Activated T-cell treated with anti-CD3 and anti-CD28 coated beads, Interleukin-2, amount 50 U/mL, for 24 hours (primary cell): ENCODE data around the gene RBFOX1.

Source experiments
- DNase-seq: peaks from one replicate; pipeline ENCODE4 v3.0.0-alpha.2; 2020
- H3K27ac Mint-ChIP-seq: 2 replicates; pipeline ENCODE4 v1.8.0; 2020; ENCODE audit warnings: mild to moderate bottlenecking, mixed read lengths
- H3K27me3 Mint-ChIP-seq: 2 replicates; pipeline ENCODE4 v1.8.0; 2020; ENCODE audit warnings: mixed read lengths
- H3K36me3 Mint-ChIP-seq: 2 replicates; pipeline ENCODE4 v1.8.0; 2020; ENCODE audit warnings: low read depth, mixed read lengths
- H3K4me1 Mint-ChIP-seq: 2 replicates; pipeline ENCODE4 v1.8.0; 2020; ENCODE audit warnings: low read depth, mixed read lengths
- H3K4me3 Mint-ChIP-seq: 2 replicates; pipeline ENCODE4 v1.8.0; 2020; ENCODE audit warnings: mild to moderate bottlenecking, moderate library complexity, mixed read lengths
- H3K9me3 Mint-ChIP-seq: 2 replicates; pipeline ENCODE4 v1.8.0; 2020; ENCODE audit warnings: mixed read lengths

The RBFOX1 gene

DNA sequence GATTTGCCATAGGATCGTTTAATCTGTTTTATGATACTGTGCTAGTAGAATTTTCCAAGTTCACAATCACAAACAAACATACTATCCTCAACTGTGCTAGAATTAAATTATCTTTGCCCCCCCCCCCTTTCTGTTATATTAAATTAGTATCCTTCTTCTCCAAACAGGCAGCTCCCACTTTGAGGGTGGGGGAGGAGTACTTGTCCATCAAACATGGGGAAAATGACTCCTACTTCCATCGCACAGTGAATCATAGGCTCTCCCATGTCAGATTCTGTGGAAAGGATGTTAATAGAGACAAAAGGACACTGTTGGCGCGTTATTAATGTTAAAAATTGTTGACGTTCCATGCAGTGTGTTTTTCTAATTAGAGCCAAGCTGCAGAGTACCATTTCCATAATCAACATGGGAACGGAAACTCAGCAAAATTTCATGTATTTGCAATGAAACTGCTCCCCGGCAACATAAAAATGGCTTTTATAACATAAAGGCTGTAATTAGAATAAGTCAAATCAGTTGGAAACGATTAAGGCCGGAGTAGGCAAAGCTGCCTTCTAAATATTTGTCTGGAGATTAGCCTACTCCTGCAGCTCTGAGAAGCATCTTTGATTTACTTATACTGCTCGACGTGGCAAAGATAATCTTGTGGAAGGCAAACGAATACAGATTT, 104.6 kb downstream of the RBFOX1 start:
- no peaks in the 10 kb centered on the region for H3K4me1 Mint-ChIP-seq
- H3K9me3 Mint-ChIP-seq: peaks cover 11% of the 10 kb centered on the region

GRCh38 chr16:7437843-7438242, 105.2 kb downstream of the RBFOX1 start:
- no peak for DNase-seq
- Mint-ChIP-seq H3K27ac (no peak overlapping the region), H3K9me3 (peaks cover 11% of the 10 kb centered on the region), H3K27me3 (no peaks in the 10 kb centered on the region), H3K36me3 (no peaks in the 10 kb centered on the region), H3K4me3 (no peak overlapping the region), H3K4me1 (no peaks in the 10 kb centered on the region)

More for the DNA sequence above, 104.6 kb downstream of the RBFOX1 start:
- DNase-seq: no peak
- H3K27me3 Mint-ChIP-seq: no peaks in the 10 kb centered on the region
- H3K27ac Mint-ChIP-seq: no peak overlapping the region
- no peak overlapping the region for H3K4me3 Mint-ChIP-seq
- no peaks in the 10 kb centered on the region for H3K36me3 Mint-ChIP-seq

DNA sequence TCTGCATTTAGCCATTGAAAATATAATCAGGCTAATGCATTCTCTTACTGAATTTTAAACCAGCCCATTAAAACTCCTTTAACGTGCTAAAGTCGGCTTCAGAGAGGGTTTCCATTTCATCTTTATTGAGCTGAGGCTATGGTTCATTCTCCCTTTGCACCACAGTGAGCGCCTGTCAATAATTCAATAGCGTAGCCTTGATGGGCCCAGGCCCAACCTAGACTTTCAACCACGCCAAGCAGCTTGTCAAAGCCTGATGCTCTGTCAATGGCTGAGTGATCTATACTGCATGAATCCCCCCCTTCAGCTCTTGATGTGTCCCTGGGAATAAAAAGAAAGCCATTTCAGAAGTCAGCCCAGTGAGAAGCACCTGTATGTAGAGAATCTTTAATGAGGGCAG, 106.0 kb downstream of the RBFOX1 start:
- Mint-ChIP-seq H3K4me3 (no peak overlapping the region), H3K36me3 (no peaks in the 10 kb centered on the region), H3K4me1 (no peaks in the 10 kb centered on the region), H3K27ac (no peak overlapping the region), H3K27me3 (no peaks in the 10 kb centered on the region), H3K9me3 (peaks cover 8% of the 10 kb centered on the region)
- no peak for DNase-seq

- no peak for DNase-seq
- H3K9me3 Mint-ChIP-seq: peaks cover 4% of the 10 kb centered on the region
- H3K27ac Mint-ChIP-seq: no peak overlapping the region
Observed at GRCh38 chr16:7439518-7439917, 106.9 kb downstream of the RBFOX1 start.

DNA sequence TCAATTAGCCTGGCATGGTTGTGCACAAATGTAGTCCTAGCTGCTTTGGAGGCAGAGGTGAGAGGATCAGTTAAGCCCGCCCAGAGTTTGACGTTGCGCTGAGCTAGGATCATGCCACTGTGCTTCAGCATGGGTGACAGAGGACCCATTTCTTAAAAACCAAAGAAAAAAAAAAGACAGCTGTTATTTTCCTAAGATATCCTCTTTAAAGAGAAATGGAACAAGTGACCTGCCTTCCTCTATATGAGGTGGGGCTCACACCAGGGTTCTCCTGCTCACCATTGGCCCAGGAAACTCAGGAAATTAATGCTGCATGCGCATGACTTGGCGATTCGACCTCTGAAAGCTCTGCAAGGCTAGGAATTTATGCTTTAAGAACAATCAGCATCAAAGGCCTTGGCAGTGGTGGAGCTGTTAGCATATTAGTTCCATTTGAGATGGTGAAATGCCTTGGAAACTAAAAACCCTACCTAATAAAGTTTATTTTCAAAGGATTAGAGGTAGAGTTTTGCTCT, 108.3 kb downstream of the RBFOX1 start:
- Mint-ChIP-seq H3K4me1 (no peaks in the 10 kb centered on the region), H3K27me3 (no peaks in the 10 kb centered on the region), H3K9me3 (peaks cover 4% of the 10 kb centered on the region), H3K27ac (no peak overlapping the region), H3K4me3 (no peak overlapping the region), H3K36me3 (no peaks in the 10 kb centered on the region)
- DNase-seq: no peak

More at GRCh38 chr16:7439518-7439917, 106.9 kb downstream of the RBFOX1 start:
- Mint-ChIP-seq H3K27me3 (no peaks in the 10 kb centered on the region), H3K36me3 (no peaks in the 10 kb centered on the region), H3K4me1 (no peaks in the 10 kb centered on the region), H3K4me3 (no peak overlapping the region)

- Mint-ChIP-seq H3K4me1 (no peaks in the 10 kb centered on the region), H3K27me3 (no peaks in the 10 kb centered on the region), H3K36me3 (no peaks in the 10 kb centered on the region), H3K27ac (no peak overlapping the region), H3K4me3 (no peak overlapping the region), H3K9me3 (peaks cover 4% of the 10 kb centered on the region)
- DNase-seq: no peak
Observed at GRCh38 chr16:7442050-7442449, 109.4 kb downstream of the RBFOX1 start.

DNA sequence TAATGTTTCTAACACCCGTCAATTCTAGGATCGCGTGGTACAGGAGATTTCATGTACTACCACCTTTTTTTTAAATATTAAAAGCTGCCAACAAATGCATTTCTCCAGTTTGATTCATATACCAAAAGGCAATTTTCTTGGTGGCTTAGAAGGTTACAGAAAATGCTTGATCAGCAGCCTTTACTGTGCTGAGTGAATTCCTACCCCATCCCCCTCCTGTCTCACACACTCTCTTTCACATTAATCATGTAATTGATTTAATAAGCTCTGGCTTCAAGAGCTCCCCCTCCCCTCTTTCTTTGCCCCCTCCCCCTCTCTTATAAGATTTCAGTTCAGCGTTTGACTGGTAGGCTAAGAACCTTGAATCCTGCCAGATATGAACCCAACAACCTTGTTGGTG, 110.5 kb downstream of the RBFOX1 start:
- no peak overlapping the region for H3K27ac Mint-ChIP-seq
- peaks cover 8% of the 10 kb centered on the region for H3K9me3 Mint-ChIP-seq
- H3K27me3 Mint-ChIP-seq: no peaks in the 10 kb centered on the region
- no peak overlapping the region for H3K4me3 Mint-ChIP-seq
- H3K36me3 Mint-ChIP-seq: no peaks in the 10 kb centered on the region
- no peaks in the 10 kb centered on the region for H3K4me1 Mint-ChIP-seq
- DNase-seq: no peak

DNA sequence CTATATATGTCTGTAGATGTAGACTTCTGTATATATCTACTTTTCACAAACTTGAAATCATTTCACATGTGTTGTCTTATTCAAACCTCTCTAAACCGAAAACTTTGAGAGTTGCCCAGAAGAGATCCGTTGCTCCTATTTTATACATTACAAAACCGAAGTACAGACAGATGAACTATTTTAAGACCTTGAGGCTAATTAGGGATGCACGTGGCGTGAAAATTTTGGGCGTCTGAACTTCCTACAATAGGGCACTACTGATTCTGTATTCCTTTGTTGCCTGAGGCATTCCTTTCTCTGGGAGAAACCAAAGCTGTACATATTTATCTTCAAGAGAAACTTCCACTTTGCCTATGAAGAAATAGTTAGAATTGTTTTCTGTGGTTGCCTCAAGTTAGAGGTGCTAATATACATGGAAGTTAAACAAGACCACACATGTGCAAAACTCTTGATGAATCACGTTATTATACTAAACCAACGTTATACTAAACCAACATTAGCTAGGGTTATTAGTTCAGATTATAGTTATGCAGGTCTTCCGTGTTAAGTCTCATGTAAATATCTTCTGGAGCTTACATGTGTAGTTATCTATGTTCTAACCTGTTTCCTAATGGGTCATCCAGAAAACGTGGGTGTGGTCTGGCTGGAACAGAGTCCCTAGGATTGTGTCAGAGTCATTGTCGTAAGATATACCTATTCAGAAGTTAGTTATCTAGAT, 111.2 kb downstream of the RBFOX1 start:
- Mint-ChIP-seq H3K9me3 (peaks cover 12% of the 10 kb centered on the region), H3K4me3 (no peak overlapping the region), H3K36me3 (no peaks in the 10 kb centered on the region), H3K27me3 (no peaks in the 10 kb centered on the region), H3K27ac (no peak overlapping the region), H3K4me1 (no peaks in the 10 kb centered on the region)
- DNase-seq: no peak

DNA sequence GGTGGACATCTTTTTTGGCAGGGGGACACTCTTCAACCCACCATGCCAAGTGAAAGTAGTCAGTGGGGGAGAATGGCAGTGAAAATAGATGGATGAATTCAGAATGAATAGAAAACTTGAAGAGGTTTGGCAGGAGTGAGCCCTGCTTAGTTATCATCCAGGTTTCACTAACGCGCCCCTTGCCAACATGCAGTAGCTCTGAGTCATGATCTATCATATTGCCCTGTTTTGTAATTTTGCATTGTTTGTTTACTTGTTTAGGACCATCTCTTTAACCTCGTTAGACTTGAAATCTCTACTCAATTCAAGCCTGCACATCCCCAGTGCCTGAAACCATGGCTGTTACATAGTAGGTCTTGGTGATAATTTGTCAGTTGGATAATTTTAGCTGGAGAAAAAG, 116.7 kb downstream of the RBFOX1 start:
- Mint-ChIP-seq H3K4me3 (no peak overlapping the region), H3K36me3 (no peaks in the 10 kb centered on the region), H3K27me3 (no peaks in the 10 kb centered on the region), H3K9me3 (peaks cover 33% of the 10 kb centered on the region), H3K27ac (no peak overlapping the region), H3K4me1 (no peaks in the 10 kb centered on the region)
- DNase-seq: no peak

DNA sequence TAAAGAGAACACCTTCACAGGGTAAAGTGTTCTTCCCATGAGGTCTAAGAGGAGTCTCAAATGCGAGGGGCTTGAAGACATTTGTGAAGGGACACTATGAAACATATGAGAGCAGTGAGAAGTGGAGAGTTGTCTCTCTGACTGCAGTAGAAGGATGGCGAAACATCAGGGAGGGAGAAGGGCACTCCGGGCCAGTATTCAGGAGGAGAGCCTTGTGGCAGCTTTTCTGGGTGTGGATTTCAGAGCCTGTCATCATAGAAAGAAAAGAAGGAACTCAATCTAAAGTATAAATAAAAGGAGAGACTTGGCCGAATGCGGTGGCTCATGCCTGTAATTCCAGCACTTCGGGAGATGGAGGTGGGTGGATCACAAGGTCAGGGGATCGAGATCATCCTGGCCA, 117.2 kb downstream of the RBFOX1 start:
- H3K27me3 Mint-ChIP-seq: no peaks in the 10 kb centered on the region
- peaks cover 37% of the 10 kb centered on the region for H3K9me3 Mint-ChIP-seq
- no peaks in the 10 kb centered on the region for H3K36me3 Mint-ChIP-seq
- H3K27ac Mint-ChIP-seq: no peak overlapping the region
- DNase-seq: no peak
- no peaks in the 10 kb centered on the region for H3K4me1 Mint-ChIP-seq
- no peak overlapping the region for H3K4me3 Mint-ChIP-seq

- Mint-ChIP-seq H3K36me3 (no peaks in the 10 kb centered on the region), H3K4me3 (no peak overlapping the region), H3K27ac (no peak overlapping the region), H3K27me3 (no peaks in the 10 kb centered on the region), H3K4me1 (no peaks in the 10 kb centered on the region), H3K9me3 (peaks cover 37% of the 10 kb centered on the region)
- no peak for DNase-seq
Observed at GRCh38 chr16:7450440-7450839, 117.8 kb downstream of the RBFOX1 start.

DNA sequence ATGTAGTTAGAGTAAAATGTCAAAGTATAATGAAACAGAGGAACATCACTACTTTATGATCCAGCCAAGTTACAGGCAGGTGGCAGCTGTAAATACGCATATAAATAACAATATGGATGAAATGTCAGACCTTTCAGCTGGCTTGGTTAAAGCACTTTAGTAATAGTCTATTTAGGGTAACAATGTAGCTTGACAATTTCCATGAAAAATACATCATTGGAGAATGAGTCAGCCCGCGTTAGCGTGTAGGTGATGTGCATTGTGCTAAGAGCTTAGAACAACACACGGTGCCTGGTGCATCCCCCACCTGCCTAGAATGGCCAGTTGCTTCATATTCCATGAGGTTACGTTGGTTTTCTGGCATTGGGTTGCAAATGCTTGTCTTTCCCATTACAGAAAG, 119.4 kb downstream of the RBFOX1 start:
- H3K36me3 Mint-ChIP-seq: no peaks in the 10 kb centered on the region
- DNase-seq: no peak
- no peak overlapping the region for H3K4me3 Mint-ChIP-seq
- H3K9me3 Mint-ChIP-seq: peaks cover 35% of the 10 kb centered on the region
- no peak overlapping the region for H3K27ac Mint-ChIP-seq
- no peaks in the 10 kb centered on the region for H3K27me3 Mint-ChIP-seq
- no peaks in the 10 kb centered on the region for H3K4me1 Mint-ChIP-seq

DNA sequence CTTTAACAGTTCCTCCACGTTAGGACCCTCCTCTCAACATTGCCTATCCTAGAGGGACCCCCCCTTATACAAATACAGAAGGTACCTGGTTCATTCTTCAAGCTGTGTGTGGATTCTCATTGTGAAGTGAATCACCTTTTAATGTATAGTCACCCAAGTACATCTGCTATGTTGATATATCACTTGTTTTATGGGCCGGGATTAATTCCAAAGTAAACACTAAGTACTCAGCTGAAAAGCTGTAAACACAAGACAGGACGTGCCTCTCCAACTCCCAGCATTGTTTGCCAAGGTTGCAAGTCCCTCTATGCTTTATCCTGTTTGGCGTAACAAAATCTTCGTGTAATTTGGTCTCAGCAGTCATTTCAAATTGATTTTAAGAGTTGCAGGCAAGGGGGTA, 123.6 kb downstream of the RBFOX1 start:
- Mint-ChIP-seq H3K27ac (no peak overlapping the region), H3K4me3 (no peak overlapping the region), H3K36me3 (no peaks in the 10 kb centered on the region), H3K9me3 (peaks cover 26% of the 10 kb centered on the region), H3K27me3 (no peaks in the 10 kb centered on the region), H3K4me1 (no peaks in the 10 kb centered on the region)
- DNase-seq: no peak

- H3K36me3 Mint-ChIP-seq: no peaks in the 10 kb centered on the region
- no peak overlapping the region for H3K27ac Mint-ChIP-seq
- no peaks in the 10 kb centered on the region for H3K27me3 Mint-ChIP-seq
- peaks cover 17% of the 10 kb centered on the region for H3K9me3 Mint-ChIP-seq
- H3K4me3 Mint-ChIP-seq: no peak overlapping the region
- no peak for DNase-seq
- no peaks in the 10 kb centered on the region for H3K4me1 Mint-ChIP-seq
Observed at GRCh38 chr16:7458144-7458543, 125.5 kb downstream of the RBFOX1 start.

GRCh38 chr16:7470344-7470743, 137.7 kb downstream of the RBFOX1 start:
- no peaks in the 10 kb centered on the region for H3K36me3 Mint-ChIP-seq
- peaks cover 29% of the 10 kb centered on the region for H3K9me3 Mint-ChIP-seq
- no peak for DNase-seq
- H3K4me1 Mint-ChIP-seq: no peaks in the 10 kb centered on the region
- no peak overlapping the region for H3K4me3 Mint-ChIP-seq
- H3K27me3 Mint-ChIP-seq: no peaks in the 10 kb centered on the region
- no peak overlapping the region for H3K27ac Mint-ChIP-seq
